Stimulated activated CD4-positive, alpha-beta T cell treated with anti-CD3 and anti-CD28 coated beads, TNF-alpha, amount 100 ng/mL, for 48 hours (primary cell): Measurements from ENCODE around the gene SIRPG.

Source experiments
- DNase-seq, 3 donors: peaks; one replicate each; pipeline ENCODE4 v3.0.0-alpha.2; 2020; ENCODE audit warnings: low read depth in 3 of 3

SIRPG gene

DNA sequence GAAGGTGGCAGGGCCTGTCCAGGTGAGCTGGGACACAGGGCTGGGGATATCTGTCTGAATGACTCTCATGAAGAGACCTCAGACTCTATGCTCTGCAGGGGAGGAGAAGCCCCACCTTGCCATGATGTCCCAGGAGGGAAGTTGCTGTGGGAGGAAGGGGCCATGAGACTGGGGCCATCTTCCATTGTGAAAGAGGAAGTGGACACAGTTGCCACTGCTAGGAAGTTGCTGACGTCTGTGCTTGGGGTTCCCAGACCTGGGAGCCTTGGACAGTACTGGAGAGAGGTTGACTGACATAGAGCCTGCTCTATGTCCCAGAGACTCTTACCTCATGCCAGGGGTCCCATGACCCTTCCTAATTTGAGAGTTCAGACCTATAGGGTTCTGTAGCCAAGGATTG is 62.2 kb downstream of the SIRPG start:
- DNase-seq, result no peak

DNA sequence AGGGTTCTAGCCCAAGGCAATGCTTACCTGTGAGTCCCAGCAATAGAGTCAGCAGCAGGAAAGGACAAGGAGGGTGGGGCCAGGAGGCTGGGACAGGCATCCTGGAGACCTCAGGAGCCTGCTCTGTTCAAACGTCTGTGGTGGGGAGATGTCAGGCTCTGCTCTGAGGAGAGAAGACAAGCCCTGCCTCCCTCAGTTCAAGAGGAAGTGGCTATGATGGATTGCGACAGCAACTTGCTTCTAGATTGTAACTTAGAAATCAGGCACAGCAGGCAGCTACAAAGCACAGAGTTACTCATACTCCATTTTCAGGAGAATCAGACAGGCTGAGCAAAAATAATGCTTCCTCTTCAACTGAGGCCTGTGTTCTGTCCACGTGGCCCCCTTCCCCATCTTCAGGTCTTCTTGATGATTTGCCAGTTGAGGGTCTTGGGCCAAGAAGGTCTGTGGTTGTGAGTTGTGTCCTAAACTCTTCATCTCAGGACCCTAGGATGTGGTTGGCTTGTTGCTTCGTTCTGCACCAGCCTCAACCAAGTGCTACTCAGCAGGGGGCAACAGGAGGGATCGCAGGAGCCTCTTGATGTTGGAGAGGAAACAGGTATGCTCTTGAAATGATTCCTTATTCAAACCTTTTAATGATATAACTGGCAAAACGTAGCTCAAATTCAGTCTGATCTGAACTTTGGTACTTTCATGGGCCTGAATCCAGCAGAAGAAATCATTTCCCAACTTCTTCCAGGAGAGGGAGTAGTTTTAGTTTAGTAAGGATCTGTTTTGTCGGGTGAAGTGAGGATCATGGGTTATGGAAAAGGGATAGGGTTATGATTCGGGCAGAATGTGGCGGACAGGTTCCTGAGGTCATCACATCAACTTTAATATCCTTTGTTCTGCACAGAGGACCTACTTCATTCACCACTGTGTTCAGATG is 68.8 kb downstream of the SIRPG start:
- DNase-seq, result no peak

DNA sequence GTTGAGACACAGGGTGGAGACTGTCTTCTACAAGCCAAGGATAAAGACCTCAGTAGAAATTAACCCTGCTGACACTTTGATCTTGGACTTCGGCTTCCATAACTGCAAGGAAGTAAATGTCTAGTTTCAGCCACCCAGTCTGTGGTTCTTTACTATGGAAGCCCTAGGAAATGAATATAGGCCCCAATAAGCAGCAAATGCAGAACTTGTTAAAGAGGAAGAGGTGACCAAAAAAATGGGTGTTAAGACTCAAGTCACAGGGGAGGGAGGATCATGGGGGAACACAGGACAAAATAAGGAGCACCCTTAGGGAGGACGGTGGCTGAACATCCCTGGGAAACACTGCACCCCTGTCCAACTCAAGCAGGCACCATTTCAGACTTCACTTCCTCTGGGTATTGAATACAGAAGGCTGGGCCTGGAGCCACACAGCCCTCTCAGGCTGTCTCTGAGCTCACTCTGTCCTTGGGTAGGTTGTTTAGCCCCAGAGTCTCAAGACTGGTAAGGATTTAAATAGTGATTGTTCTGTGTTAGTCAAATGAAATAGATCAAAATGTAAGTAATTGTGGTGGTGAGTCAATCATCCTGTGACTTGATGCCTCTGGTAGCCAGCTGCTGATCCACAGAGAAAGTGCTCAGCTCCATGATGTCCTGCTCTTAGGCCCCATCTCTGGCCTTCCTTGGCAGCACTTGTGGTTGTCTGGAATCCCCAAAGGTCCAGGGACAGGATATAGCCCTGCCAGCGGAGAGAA is 69.6 kb downstream of the SIRPG start:
- DNase-seq, result no peak

DNA sequence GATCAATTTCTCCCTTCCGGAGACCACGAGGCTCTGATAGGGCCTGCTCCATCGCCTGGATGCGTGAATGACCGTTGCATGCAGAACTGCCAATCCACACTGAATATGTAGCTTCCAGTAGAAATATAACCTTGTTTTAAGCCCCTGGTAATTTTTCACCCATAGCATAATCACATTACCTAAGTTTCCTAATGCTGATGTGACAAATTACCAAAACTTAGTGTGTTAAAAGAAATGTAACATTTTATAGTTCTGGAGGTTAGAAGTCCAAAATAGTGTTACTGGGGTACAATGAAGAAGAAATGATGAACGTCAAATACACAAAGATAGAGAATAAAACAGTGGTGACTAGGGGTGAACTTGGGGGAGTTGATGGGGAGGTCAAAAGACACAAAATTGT is 78.1 kb downstream of the SIRPG start:
- no peak for DNase-seq
